CD4-positive, alpha-beta T cell (primary cell): Measurements from ENCODE around the gene MTERF4. TPM values are rescaled to one million over a fixed set of nuclear protein-coding genes. Genes with fewer than 3 reads are reported as not detected.

Source experiments
- ATAC-seq: fragments of 200-7000 bp; cut with Tn5 transposase; one replicate; pipeline ENCODE4 v1.10.0; 2022; ENCODE audit warnings: mild to moderate bottlenecking; ENCODE audit not compliant: poor library complexity
- CTCF ChIA-PET: fragments of 350-600 bp; sonication (Branson Sonifier 250); formaldehyde crosslinking; loops from one replicate; lab custom pipeline; 2021; ENCODE audit warnings: antibody characterized with exemption, inconsistent platforms; lab: Charles Lee
- POLR2A ChIA-PET: fragments of 350-600 bp; sonication (Branson Sonifier 250); formaldehyde crosslinking; loops from one replicate; lab custom pipeline; 2021; ENCODE audit warnings: antibody characterized with exemption, inconsistent platforms; lab: Charles Lee
- DNase-seq, 14 experiments: peaks; one replicate each; pipeline ENCODE4 v3.0.0-alpha.2; 2013 to 2020; ENCODE audit warnings: mixed read lengths in 2 of 14
- H3K27ac ChIP-seq, 2 donors: one replicate each; pipeline versions ENCODE4 v1.5.1 to v1.7.0; 2013; ENCODE audit warnings: low read length in 2 of 2, low read depth in 1 of 2, mild to moderate bottlenecking in 1 of 2
- H3K27me3 ChIP-seq, 2 experiments: 1 replicate in 1 of 2; 2 replicates in 1 of 2; pipeline versions ENCODE4 v1.6.1 to v1.7.0; 2013; ENCODE audit warnings: low read length in 2 of 2, control low read depth in 1 of 2, mild to moderate bottlenecking in 1 of 2, moderate library complexity in 1 of 2; ENCODE audit not compliant: insufficient read depth in 2 of 2, control insufficient read depth in 1 of 2
- H3K36me3 ChIP-seq: one replicate; pipeline ENCODE4 v1.6.1; 2013; ENCODE audit warnings: low read length, control low read depth; ENCODE audit not compliant: insufficient read depth
- H3K4me1 ChIP-seq: one replicate; pipeline ENCODE4 v1.6.1; 2013; ENCODE audit warnings: low read length, control low read depth; ENCODE audit not compliant: insufficient read depth
- H3K4me3 ChIP-seq: one replicate; pipeline ENCODE4 v1.5.1; 2013; ENCODE audit warnings: mild to moderate bottlenecking, low read length, moderate library complexity
- H3K9me3 ChIP-seq, 2 experiments: 1 replicate in 1 of 2; 2 replicates in 1 of 2; pipeline versions ENCODE4 v1.6.1 to v1.7.0; 2013; ENCODE audit warnings: low read length in 2 of 2, mild to moderate bottlenecking in 2 of 2, control low read depth in 1 of 2, moderate library complexity in 1 of 2; ENCODE audit not compliant: control insufficient read depth in 1 of 2, insufficient read depth in 1 of 2
- H3K27ac Mint-ChIP-seq: one replicate; pipeline ENCODE4 v1.8.0; 2020; ENCODE audit warnings: mixed read lengths
- H3K27me3 Mint-ChIP-seq: one replicate; pipeline ENCODE4 v1.8.0; 2021; ENCODE audit warnings: mixed read lengths
- H3K36me3 Mint-ChIP-seq: one replicate; pipeline ENCODE4 v1.8.0; 2021; ENCODE audit warnings: low read depth, mixed read lengths
- H3K4me1 Mint-ChIP-seq: one replicate; pipeline ENCODE4 v1.8.0; 2021; ENCODE audit warnings: low read depth, mixed read lengths
- H3K4me3 Mint-ChIP-seq: one replicate; pipeline ENCODE4 v1.8.0; 2020; ENCODE audit warnings: mild to moderate bottlenecking, mixed read lengths
- H3K9me3 Mint-ChIP-seq: one replicate; pipeline ENCODE4 v1.8.0; 2020; ENCODE audit warnings: mixed read lengths
- intact Hi-C, 2 experiments: fragments of 100-400 bp; cut with DNase I in 1 of 2; cut with micrococcal nuclease in 1 of 2; formaldehyde crosslinking; loops; one replicate each; pipeline versions ENCODE4 v1.15.1 to v1.9.0; 2023 to 2025; cut with DNase I, micrococcal nuclease
- total RNA-seq, 174 experiments: library from RNA in 2 of 174; stranded (reverse) in 2 of 174; gene quantifications; one replicate each; pipeline ENCODE4 v1.2.3 and lab custom pipeline; 2021 to 2026
- TF ChIP-seq, protein P1 (sequence below): fragments of 200-600 bp; IDR thresholded peaks from one replicate; pipeline ENCODE4 v1.8.0; 2022; ENCODE audit warnings: antibody characterized with exemption, mild to moderate bottlenecking

Gene MTERF4
- total RNA-seq, 2 experiments from 2014 or later: 84.0 to 87.5 TPM

DNA sequence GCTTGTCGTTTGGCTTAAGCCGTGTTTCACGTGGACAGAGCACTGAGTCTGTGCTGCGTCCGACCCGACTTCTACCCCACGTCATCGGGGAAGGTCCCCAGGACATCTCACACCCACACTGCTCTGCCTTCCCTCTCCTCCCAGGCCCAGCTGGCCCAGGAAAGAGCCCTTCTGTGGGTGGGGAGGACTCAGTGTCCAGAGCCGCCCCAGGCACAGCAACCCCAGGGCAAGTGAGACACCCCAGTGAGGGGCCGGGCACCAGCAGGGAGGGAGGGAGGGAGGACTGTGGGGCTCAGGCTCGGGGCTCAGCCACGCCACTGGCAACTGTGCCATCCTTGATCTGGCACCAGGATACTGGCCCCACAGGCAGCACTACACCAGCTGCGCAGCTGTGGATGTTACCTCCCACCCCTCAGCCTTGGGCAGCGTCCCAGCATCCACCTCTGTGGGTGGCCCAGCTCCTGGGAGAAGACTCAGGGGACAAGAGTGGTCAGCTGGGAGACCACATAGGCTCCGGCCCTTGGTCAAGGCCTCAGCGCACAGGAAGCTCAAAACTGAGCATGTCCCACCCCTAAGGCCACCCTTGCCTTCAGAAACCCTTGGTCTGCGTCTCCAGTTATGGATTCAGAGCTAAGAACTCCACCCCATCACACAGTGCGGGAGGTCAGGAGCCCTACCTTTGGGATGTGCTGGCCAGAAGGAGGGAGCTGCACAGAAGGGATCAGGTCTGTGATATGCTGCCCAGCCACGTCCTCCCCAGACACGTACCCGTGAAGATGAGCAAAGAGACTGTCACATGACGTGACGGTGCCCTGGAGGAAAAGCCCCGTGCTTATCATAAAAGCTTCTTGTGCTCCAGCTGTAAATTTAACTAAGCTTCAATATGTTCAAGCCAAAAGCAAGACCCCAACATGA is 35.4 kb upstream of the MTERF4 start:
- Mint-ChIP-seq H3K36me3 (peaks cover 72% of the 10 kb centered on the region), H3K27me3 (no peaks in the 10 kb centered on the region), H3K4me3 (no peak overlapping the region), H3K27ac (no peak overlapping the region), H3K9me3 (no peaks in the 10 kb centered on the region), H3K4me1 (no peaks in the 10 kb centered on the region)
- TF ChIP-seq, protein P1, sequence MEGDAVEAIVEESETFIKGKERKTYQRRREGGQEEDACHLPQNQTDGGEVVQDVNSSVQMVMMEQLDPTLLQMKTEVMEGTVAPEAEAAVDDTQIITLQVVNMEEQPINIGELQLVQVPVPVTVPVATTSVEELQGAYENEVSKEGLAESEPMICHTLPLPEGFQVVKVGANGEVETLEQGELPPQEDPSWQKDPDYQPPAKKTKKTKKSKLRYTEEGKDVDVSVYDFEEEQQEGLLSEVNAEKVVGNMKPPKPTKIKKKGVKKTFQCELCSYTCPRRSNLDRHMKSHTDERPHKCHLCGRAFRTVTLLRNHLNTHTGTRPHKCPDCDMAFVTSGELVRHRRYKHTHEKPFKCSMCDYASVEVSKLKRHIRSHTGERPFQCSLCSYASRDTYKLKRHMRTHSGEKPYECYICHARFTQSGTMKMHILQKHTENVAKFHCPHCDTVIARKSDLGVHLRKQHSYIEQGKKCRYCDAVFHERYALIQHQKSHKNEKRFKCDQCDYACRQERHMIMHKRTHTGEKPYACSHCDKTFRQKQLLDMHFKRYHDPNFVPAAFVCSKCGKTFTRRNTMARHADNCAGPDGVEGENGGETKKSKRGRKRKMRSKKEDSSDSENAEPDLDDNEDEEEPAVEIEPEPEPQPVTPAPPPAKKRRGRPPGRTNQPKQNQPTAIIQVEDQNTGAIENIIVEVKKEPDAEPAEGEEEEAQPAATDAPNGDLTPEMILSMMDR: no peak
- Histone ChIP-seq H3K9me3 (no peaks in the 10 kb centered on the region), H3K4me3 (no peak overlapping the region), H3K27ac (no peak overlapping the region), H3K4me1 (no peaks in the 10 kb centered on the region), H3K36me3 (peaks cover 69% of the 10 kb centered on the region), H3K27me3 (no peaks in the 10 kb centered on the region)
- DNase-seq (no peak), ATAC-seq (no peak)
- intact Hi-C loops: no loop called here
- ChIA-PET CTCF (no interaction called here), POLR2A (interaction anchor here (0.5 to 1.5 kb wide), 2 partner anchors 29 to 181 kb away, joined by 3 read pairs; no protein-coding TSS in a partner anchor)

- no peaks in the 10 kb centered on the region for H3K27me3 Mint-ChIP-seq
- POLR2A ChIA-PET: interaction anchor here (0.6 to 1.5 kb wide), 2 partner anchors 28 to 233 kb away, joined by 3 read pairs; no protein-coding TSS in a partner anchor
- peaks cover 72% of the 10 kb centered on the region for H3K36me3 Mint-ChIP-seq
- intact Hi-C loops: no loop called here
- Histone ChIP-seq H3K4me3 (no peak overlapping the region), H3K27ac (no peak overlapping the region), H3K4me1 (no peaks in the 10 kb centered on the region), H3K36me3 (peaks cover 64% of the 10 kb centered on the region), H3K27me3 (no peaks in the 10 kb centered on the region), H3K9me3 (no peaks in the 10 kb centered on the region)
- no peak for ATAC-seq
- CTCF ChIA-PET: no interaction called here
- H3K4me1 Mint-ChIP-seq: no peaks in the 10 kb centered on the region
- no peaks in the 10 kb centered on the region for H3K9me3 Mint-ChIP-seq
- no peak for DNase-seq
- no peak overlapping the region for H3K27ac Mint-ChIP-seq
- TF ChIP-seq, protein P1: no peak
- H3K4me3 Mint-ChIP-seq: no peak overlapping the region
Measured at GRCh38 chr2:241136661-241137260, 34.7 kb upstream of the MTERF4 start.

DNA sequence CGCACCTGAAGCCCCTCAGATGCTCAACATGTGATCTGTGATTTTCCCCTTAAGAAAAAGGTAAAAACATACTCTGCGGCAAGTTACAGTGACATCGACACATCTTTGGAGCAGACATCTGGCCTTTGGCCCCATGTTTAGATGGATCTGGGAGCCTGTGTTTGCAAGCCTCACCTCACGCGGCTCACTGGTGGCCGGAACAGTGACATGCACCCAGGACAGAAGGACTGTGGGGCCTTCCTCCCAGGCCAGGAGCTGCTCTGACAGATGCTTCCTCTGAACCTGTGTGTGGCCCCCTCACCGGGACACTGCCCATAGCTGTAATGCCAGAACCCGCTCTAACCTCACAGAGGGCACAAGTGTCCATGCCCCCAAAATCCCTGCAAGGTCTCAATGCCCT is 34.1 kb upstream of the MTERF4 start:
- Histone ChIP-seq H3K36me3 (peaks cover 63% of the 10 kb centered on the region), H3K4me3 (no peak overlapping the region), H3K9me3 (no peaks in the 10 kb centered on the region), H3K27me3 (no peaks in the 10 kb centered on the region), H3K4me1 (no peaks in the 10 kb centered on the region), H3K27ac (no peak overlapping the region)
- no peaks in the 10 kb centered on the region for H3K27me3 Mint-ChIP-seq
- ChIA-PET POLR2A (interaction anchor here (0.6 to 1.5 kb wide), 2 partner anchors 27 to 233 kb away, joined by 3 read pairs; no protein-coding TSS in a partner anchor), CTCF (no interaction called here)
- TF ChIP-seq, protein P1: no peak
- no peak for ATAC-seq
- no peak overlapping the region for H3K27ac Mint-ChIP-seq
- intact Hi-C loops: no loop called here
- no peaks in the 10 kb centered on the region for H3K9me3 Mint-ChIP-seq
- peaks cover 69% of the 10 kb centered on the region for H3K36me3 Mint-ChIP-seq
- no peak overlapping the region for H3K4me3 Mint-ChIP-seq
- no peaks in the 10 kb centered on the region for H3K4me1 Mint-ChIP-seq
- no peak for DNase-seq
